GM23338 (cell line): ENCODE data around the gene DYTN. TPM values are rescaled to one million over a fixed set of nuclear protein-coding genes. Genes with fewer than 3 reads are reported as not detected.
A peak's percentile ranks its signal among the peaks of the same experiment; 100 is the strongest.

Experiments
- ATAC-seq: fragments of 200-7000 bp; cut with Tn5 transposase; 3 replicates; pipeline ENCODE4 v1.9.1; 2020
- DNase-seq: peaks from one replicate; pipeline ENCODE4 v3.0.0-alpha.2; 2015; ENCODE audit warnings: low spot score
- H2AFZ ChIP-seq: fragments of 200-600 bp; sonication (generic); 2 replicates; pipeline ENCODE4 v1.8.0; 2016; ENCODE audit warnings: antibody characterized with exemption, mild to moderate bottlenecking, moderate library complexity
- H3F3A ChIP-seq: fragments of 200-600 bp; sonication (generic); replicated peaks from 2 replicates; pipeline ENCODE4 v1.8.0; 2017; ENCODE audit warnings: antibody characterized with exemption, mixed run types, low read depth
- H3K27ac ChIP-seq: fragments of 200-600 bp; sonication (generic); 2 replicates; pipeline ENCODE4 v1.6.1; 2016; ENCODE audit warnings: low read depth
- H3K27me3 ChIP-seq: fragments of 200-600 bp; sonication (generic); 2 replicates; pipeline ENCODE4 v1.8.0; 2016; ENCODE audit warnings: mild to moderate bottlenecking, mixed run types, moderate library complexity; ENCODE audit not compliant: insufficient read depth
- H3K36me3 ChIP-seq: fragments of 200-600 bp; sonication (generic); 2 replicates; pipeline ENCODE4 v1.8.0; 2016; ENCODE audit warnings: mild to moderate bottlenecking; ENCODE audit not compliant: insufficient read depth
- H3K4me1 ChIP-seq: fragments of 200-600 bp; sonication (generic); 2 replicates; pipeline ENCODE4 v1.8.0; 2016; ENCODE audit warnings: mild to moderate bottlenecking, moderate library complexity; ENCODE audit not compliant: insufficient read depth
- H3K4me2 ChIP-seq: fragments of 200-600 bp; sonication (generic); 2 replicates; pipeline ENCODE4 v1.7.1; 2017; ENCODE audit warnings: mixed run types
- H3K4me3 ChIP-seq: fragments of 200-600 bp; sonication (generic); 2 replicates; pipeline ENCODE4 v1.6.1; 2016; ENCODE audit warnings: mixed run types
- H3K79me2 ChIP-seq: fragments of 200-600 bp; sonication (generic); replicated peaks from 2 replicates; pipeline ENCODE4 v1.8.0; 2017; ENCODE audit warnings: mild to moderate bottlenecking; ENCODE audit not compliant: insufficient read depth
- H3K9me2 ChIP-seq: fragments of 200-600 bp; sonication (generic); 2 replicates; pipeline ENCODE4 v1.8.0; 2017; ENCODE audit not compliant: insufficient read depth
- H4K20me1 ChIP-seq: fragments of 200-600 bp; sonication (generic); replicated peaks from 2 replicates; pipeline ENCODE4 v1.8.0; 2017; ENCODE audit warnings: mild to moderate bottlenecking; ENCODE audit not compliant: insufficient read depth
- H3K27ac Mint-ChIP-seq: 2 replicates; pipeline ENCODE4 v1.8.0; 2020; ENCODE audit warnings: inconsistent platforms, mild to moderate bottlenecking, moderate library complexity, mixed read lengths
- H3K27me3 Mint-ChIP-seq: 3 replicates; pipeline ENCODE4 v1.8.0; 2022; ENCODE audit warnings: low read depth, mild to moderate bottlenecking, moderate library complexity, mixed read lengths, inconsistent platforms; ENCODE audit not compliant: insufficient read depth, poor library complexity
- H3K36me3 Mint-ChIP-seq: 3 replicates; pipeline ENCODE4 v1.8.0; 2021; ENCODE audit warnings: low read depth, mild to moderate bottlenecking, inconsistent platforms, moderate library complexity, mixed read lengths
- H3K4me1 Mint-ChIP-seq: 3 replicates; pipeline ENCODE4 v1.8.0; 2020; ENCODE audit warnings: mild to moderate bottlenecking, inconsistent platforms, mixed read lengths
- H3K4me3 Mint-ChIP-seq: 3 replicates; pipeline ENCODE4 v1.8.0; 2021; ENCODE audit warnings: moderate library complexity, mild to moderate bottlenecking, inconsistent platforms, mixed read lengths
- H3K9me3 Mint-ChIP-seq: 3 replicates; pipeline ENCODE4 v1.8.0; 2020; ENCODE audit warnings: moderate library complexity, mild to moderate bottlenecking, inconsistent platforms, mixed read lengths
- CREB1 ChIP-seq: fragments of 250-450 bp; sonication (Bioruptor Pico); IDR thresholded peaks from 2 replicates; pipeline ENCODE4 v1.5.0; 2020; ENCODE audit warnings: low read depth, mild to moderate bottlenecking, moderate library complexity
- CTCF ChIP-seq, 2 experiments: fragments of 200-600 bp in 1 of 2; sonication (generic) in 1 of 2; conservative IDR thresholded peaks; 2 replicates each; pipeline versions ENCODE4 v1.5.1 to v1.6.1; 2016 to 2017; ENCODE audit warnings: antibody characterized with exemption in 2 of 2, low read depth in 2 of 2, mild to moderate bottlenecking in 2 of 2, moderate library complexity in 1 of 2
- ETS1 ChIP-seq: IDR thresholded peaks from 2 replicates; pipeline ENCODE4 v1.6.1; 2016; ENCODE audit warnings: antibody characterized with exemption
- EZH2 ChIP-seq: fragments of 200-600 bp; sonication (generic); IDR thresholded peaks from one replicate; pipeline ENCODE4 v1.8.0; 2017; ENCODE audit warnings: antibody characterized with exemption, mild to moderate bottlenecking, low read depth; ENCODE audit not compliant: unreplicated experiment
- NANOG ChIP-seq: IDR thresholded peaks from 2 replicates; pipeline ENCODE4 v1.6.1; 2016; ENCODE audit warnings: antibody characterized with exemption, borderline replicate concordance
- REST ChIP-seq: IDR thresholded peaks from one replicate; pipeline ENCODE4 v1.6.1; 2018; ENCODE audit warnings: antibody characterized with exemption; ENCODE audit not compliant: unreplicated experiment
- ZNF331 ChIP-seq: fragments of 250-450 bp; sonication (Bioruptor Pico); IDR thresholded peaks from 2 replicates; pipeline ENCODE4 v1.5.0; 2020; ENCODE audit warnings: low read depth, mild to moderate bottlenecking, moderate library complexity
- polyA plus RNA-seq: library from polyadenylated mRNA; unstranded; fragments of >200 nt; fragmentation: Nextera tagmentation; extraction: Ambion mirVana; gene quantifications from 2 replicates; pipeline ENCODE4 v1.2.1, GENCODE V29; 2016
- total RNA-seq: library from RNA; depleted of rRNA; stranded (reverse); fragments of >200 nt; shearing (Covaris generic); gene quantifications from 2 replicates; pipeline ENCODE4 v1.2.3, GENCODE V29; 2014

The DYTN gene
- total and polyA plus RNA-seq, 2 experiments from 2014 or later = not detected

GRCh38 chr2:206693399-206694137 lies 24.6 kb downstream of the DYTN start:
- Mint-ChIP-seq H3K27me3 (no peaks in the 10 kb centered on the region), H3K36me3 (no peaks in the 10 kb centered on the region), H3K4me1 (no peaks in the 10 kb centered on the region), H3K4me3 (no peak overlapping the region), H3K9me3 (no peaks in the 10 kb centered on the region), H3K27ac (no peak overlapping the region)
- DNase-seq = peak; percentile 88
- H3K4me3 ChIP-seq = no peak overlapping the region
- no peaks in the 10 kb centered on the region for H3K79me2 ChIP-seq
- no peak overlapping the region for H3K4me2 ChIP-seq
- ATAC-seq = peak; percentile 93
- H3K4me1 ChIP-seq = no peaks in the 10 kb centered on the region
- no peak overlapping the region for H3K27ac ChIP-seq
- no peaks in the 10 kb centered on the region for H4K20me1 ChIP-seq
- H3K36me3 ChIP-seq = no peaks in the 10 kb centered on the region
- no peak overlapping the region for H2AFZ ChIP-seq
- no peaks in the 10 kb centered on the region for H3K27me3 ChIP-seq
- TF ChIP-seq CREB1 (CRISPR knock-in tag) (no peak), CTCF (conservative IDR thresholded peaks at IDR 0.05; ENCODE audit: low read depth in 2 of 2) (peak; percentile 90 to 93), ZNF331 (CRISPR knock-in tag) (no peak), ETS1 (no peak)
- H3K9me2 ChIP-seq = no peaks in the 10 kb centered on the region
- no peaks in the 10 kb centered on the region for H3F3A ChIP-seq

- Histone ChIP-seq H3F3A (no peaks in the 10 kb centered on the region), H3K4me2 (no peak overlapping the region), H3K79me2 (no peaks in the 10 kb centered on the region), H4K20me1 (no peaks in the 10 kb centered on the region), H3K4me3 (no peak overlapping the region), H3K27me3 (no peaks in the 10 kb centered on the region), H3K4me1 (no peaks in the 10 kb centered on the region), H3K36me3 (no peaks in the 10 kb centered on the region), H3K27ac (no peak overlapping the region), H2AFZ (no peak overlapping the region), H3K9me2 (no peaks in the 10 kb centered on the region)
- peak; percentile 11 for DNase-seq
- no peak overlapping the region for H3K4me3 Mint-ChIP-seq
- TF ChIP-seq EZH2 = no peak
- TF ChIP-seq ZNF331 (CRISPR knock-in tag) = no peak
- no peak for TF ChIP-seq REST
- no peak for TF ChIP-seq NANOG
- TF ChIP-seq CTCF (conservative IDR thresholded peaks at IDR 0.05; ENCODE audit: low read depth in 2 of 2) = no peak
- no peak overlapping the region for H3K27ac Mint-ChIP-seq
- H3K9me3 Mint-ChIP-seq = no peaks in the 10 kb centered on the region
- no peaks in the 10 kb centered on the region for H3K27me3 Mint-ChIP-seq
- H3K36me3 Mint-ChIP-seq = no peaks in the 10 kb centered on the region
- no peaks in the 10 kb centered on the region for H3K4me1 Mint-ChIP-seq
- peak; percentile 70 for ATAC-seq
Measured at GRCh38 chr2:206692971-206693370, 25.2 kb downstream of the DYTN start.
